C4-2B (cell line): ENCODE data around the gene MYO1D.

Experiments
- ZFX ChIP-seq: fragments of 450-650 bp; IDR thresholded peaks from 2 replicates; pipeline ENCODE4 v1.6.1; 2017
- TF ChIP-seq, protein P1 (sequence below): fragments of 450-650 bp; conservative IDR thresholded peaks from 2 replicates; pipeline ENCODE4 v1.5.1; 2017; ENCODE audit warnings: mild to moderate bottlenecking

DNA sequence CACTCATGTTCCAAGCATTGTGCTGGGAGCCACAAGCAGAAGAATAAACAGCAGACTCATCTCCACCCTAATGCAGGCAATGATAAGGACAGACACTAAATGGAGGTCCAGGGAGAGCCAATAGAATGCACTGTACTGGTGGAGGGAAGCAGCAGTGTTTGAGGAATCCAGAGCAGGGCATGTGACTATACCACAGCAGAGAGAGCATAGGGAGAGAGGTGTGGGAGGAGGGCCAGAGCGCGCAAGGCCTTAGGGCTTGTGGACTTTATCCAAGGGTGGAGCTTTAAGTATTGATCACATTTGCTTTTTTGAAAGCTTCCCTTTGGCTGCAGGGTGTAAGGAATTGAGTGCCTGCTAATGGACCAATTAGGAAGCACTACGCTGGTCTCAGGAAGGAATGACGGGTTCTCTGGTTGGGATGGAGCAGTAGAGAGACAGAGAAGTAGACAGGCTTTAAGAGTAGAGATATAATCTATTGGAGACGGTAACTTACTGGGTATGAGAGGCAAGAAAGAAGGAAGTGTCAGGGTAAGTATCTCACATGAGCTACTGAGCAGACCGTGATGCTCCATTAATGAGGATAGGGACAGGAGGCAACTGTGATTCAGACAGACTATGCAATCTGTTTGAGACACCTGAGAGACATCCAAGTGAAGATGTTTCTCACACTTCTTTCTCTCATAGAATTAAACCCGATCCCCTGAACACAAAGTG, 82.2 kb downstream of the MYO1D start:
- TF ChIP-seq, protein P1, sequence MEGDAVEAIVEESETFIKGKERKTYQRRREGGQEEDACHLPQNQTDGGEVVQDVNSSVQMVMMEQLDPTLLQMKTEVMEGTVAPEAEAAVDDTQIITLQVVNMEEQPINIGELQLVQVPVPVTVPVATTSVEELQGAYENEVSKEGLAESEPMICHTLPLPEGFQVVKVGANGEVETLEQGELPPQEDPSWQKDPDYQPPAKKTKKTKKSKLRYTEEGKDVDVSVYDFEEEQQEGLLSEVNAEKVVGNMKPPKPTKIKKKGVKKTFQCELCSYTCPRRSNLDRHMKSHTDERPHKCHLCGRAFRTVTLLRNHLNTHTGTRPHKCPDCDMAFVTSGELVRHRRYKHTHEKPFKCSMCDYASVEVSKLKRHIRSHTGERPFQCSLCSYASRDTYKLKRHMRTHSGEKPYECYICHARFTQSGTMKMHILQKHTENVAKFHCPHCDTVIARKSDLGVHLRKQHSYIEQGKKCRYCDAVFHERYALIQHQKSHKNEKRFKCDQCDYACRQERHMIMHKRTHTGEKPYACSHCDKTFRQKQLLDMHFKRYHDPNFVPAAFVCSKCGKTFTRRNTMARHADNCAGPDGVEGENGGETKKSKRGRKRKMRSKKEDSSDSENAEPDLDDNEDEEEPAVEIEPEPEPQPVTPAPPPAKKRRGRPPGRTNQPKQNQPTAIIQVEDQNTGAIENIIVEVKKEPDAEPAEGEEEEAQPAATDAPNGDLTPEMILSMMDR, result no peak
- no peak for TF ChIP-seq ZFX
